GM19193 (cell line): ENCODE measurements around the gene SEMA3A.

Experiments
- POLR2A ChIP-seq: IDR thresholded peaks from 4 replicates; pipeline ENCODE4 v1.6.1; 2011; ENCODE audit not compliant: insufficient read depth, insufficient read length; ENCODE audit errors: extremely low read depth

SEMA3A gene

DNA sequence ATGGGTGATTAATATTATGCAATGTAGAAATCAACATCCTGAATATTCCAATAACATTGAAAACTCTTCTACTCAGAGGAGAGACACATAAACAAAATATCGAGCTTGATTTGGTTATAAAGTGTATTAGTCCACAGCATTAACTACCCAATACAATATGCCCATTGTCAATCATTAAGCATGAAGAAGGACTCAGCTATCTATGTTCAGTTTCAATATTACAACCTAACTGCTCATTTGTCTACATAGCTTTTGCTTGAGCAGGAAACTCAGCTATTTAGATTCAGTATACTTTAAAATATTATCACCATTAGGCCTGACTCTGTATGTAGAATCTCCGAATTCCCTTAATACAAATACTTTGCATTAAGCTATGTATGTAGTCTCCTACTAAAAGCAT, 262.6 kb downstream of the SEMA3A start:
- TF ChIP-seq POLR2A, result no peak

DNA sequence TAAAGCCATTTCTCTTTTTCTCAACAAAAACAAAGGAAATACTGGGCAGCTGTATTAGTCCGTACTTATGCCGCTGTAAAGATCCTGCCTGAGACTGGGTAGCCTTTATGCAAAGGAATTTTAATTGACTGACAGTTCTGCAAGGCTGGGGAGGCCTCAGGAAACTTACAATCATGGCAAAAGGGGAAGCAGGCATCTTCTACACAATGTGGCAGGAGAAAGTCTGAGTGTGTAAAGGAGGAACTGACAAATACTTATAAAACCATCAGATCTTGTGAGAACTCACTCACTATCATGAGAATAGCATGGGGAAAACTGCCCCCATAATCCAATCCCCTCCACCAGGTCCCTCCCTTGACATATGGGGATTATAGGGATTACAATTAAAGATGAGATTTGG, 264.3 kb downstream of the SEMA3A start:
- no peak for TF ChIP-seq POLR2A

DNA sequence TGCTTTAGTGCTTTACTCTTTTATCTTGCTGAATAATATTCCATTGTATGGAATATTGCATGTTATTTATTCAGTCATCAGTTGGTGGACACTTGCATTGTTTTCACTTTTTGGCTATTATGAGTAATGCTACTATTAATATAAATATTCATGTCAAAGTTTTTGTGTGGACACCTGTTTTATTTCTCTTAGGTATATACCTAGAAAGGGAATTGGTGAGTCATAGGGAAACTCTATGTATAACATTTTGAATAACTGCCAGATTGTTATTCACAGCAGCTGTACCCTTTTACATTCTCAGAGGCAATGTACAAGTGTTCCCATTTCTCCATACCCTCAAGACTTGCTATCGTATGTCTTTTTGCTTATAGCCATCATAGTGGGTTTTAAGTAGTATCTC, 268.7 kb downstream of the SEMA3A start:
- TF ChIP-seq POLR2A, result no peak

DNA sequence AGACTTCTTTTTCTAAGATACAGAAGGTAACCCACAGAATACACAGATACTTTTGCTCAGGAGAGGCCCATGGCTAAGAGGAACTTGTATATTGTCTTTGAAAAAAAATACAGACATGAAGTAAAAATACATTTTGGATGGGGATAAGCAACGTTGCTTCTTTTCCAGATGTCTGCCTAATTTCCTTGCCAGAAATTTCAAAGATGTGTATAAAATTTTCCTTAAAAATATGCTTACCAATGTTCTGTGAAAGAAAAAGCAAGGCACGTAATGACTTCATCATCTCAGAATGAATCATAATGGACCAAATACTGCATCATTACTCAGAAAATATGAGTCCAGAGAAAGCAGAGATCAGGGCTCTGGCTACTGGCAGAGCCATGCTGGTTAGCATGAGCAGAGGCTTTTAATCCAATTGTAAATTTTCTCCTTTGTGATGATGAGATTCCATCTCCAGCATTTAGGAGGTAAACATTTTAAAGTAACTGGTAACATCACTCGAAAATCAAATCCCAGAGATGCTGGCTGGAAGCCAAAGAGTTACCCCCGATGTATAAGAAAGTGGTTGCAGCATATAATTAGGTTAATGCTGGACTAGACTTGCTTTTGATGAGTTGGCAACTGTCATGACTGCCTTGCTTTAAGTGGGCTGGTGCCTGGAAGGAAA, 272.5 kb downstream of the SEMA3A start:
- no peak for TF ChIP-seq POLR2A

DNA sequence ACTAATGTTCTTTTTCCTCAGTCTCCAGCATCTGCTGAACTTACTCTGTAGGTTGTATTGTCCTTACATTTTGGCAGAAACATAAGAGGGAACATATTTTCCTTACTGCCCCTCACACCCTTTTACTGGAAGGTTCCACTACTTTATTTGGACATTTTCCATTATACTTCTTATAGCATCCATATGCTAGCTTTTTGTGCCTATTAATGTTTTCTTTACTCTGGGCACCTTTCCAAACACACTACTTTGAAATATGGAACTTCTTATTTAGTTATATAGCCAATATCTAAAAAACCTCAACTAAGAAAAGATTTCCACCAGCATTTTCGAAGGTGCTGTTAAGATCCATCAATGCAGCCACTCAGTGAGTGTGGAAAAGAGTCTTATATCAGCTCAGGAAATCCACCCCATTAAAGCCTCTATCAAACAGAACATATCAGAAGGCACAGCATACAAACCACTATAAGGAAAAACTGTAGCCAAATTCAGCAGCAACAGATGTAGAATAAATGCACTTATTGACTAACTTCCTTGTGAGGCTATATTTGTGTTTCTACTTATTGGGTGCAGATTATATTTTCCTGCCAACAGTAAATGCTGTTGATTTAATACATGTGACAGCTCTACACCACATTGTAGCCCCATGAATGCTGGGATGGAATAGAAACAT, 273.2 kb downstream of the SEMA3A start:
- TF ChIP-seq POLR2A, result no peak

DNA sequence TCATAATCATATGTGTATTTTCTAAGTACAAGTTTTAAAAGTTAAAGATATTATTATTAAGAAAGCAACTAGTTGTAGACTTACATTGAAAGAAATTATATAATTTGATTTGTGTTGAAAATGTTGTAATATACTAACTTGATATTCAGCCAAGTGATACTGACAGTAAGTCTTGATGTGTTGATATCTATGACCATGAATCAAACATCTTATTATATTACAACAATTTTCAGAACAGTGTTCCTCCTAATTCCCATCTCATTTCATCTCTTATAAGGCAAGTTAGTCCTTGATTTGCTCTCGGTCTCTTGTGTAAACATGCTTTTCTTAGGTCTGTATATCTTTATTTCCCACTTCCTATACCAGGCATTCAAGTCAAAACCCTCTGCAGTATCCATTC, 276.4 kb downstream of the SEMA3A start:
- no peak for TF ChIP-seq POLR2A

DNA sequence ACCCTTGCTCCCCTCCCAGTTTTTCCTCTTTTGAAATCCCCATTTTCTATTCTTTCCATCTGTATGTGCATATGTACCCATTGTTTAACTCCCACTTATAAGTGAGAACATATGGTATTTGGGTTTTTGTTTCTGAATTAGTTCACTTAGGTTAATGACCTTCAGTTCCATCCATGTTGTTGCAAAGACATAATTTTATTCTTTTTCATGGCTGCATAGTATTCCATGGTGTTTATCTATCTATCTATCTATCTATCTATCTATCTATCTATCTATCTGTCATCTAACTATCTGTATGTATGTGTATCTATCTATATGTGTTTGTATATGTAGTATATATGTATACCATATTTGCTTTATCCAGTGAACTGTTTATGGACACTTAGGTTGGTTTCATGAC, 281.4 kb downstream of the SEMA3A start:
- TF ChIP-seq POLR2A, result no peak

DNA sequence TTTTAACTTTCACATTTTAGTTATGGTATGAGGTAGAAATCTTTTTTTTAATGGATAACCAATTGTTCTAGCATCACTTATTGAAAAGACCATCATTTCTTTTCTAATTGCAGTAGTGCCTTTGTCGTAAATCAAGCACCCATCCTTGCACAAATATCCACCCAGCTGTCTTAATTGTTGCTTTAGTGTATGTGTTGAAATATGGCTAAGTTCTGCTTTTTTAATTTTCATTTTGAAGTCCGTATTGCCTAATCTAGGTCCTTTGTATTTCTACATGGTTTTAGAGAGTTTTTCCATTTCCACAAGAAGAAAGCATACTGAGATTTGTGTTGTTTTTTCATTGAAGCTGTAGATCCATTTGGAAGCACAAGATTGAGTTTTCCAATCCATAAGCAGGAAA, 286.1 kb downstream of the SEMA3A start:
- no peak for TF ChIP-seq POLR2A
